Panc1 (cell line): ENCODE data around the gene TNIP2. TPM values are rescaled to one million over a fixed set of nuclear protein-coding genes. Genes with fewer than 3 reads are reported as not detected.

Experiments used
- ATAC-seq: fragments of 200-7000 bp; cut with Tn5 transposase; 2 replicates; pipeline ENCODE4 v1.9.1; 2020; ENCODE audit warnings: mild to moderate bottlenecking, moderate library complexity
- BruUV-seq: library from RNA; stranded (reverse); fragments of 400-500 nt; replicated peaks from 2 replicates; lab custom pipeline; 2021; lab: Mats Ljungman, UMichigan
- CTCF ChIA-PET: fragments of 300-600 bp; sonication (Branson Sonifier 250); formaldehyde crosslinking; loops from one replicate; lab custom pipeline; 2022; ENCODE audit warnings: antibody characterized with exemption; lab: Charles Lee
- POLR2A ChIA-PET: fragments of 300-600 bp; sonication (Branson Sonifier 250); formaldehyde crosslinking; loops from one replicate; lab custom pipeline; 2022; ENCODE audit warnings: antibody characterized with exemption; lab: Charles Lee
- DNase-seq: peaks from one replicate; pipeline ENCODE4 v3.0.0-alpha.2; 2010; ENCODE audit warnings: low read depth, low spot score
- H3K27ac ChIP-seq: 2 replicates; pipeline ENCODE4 v1.5.1; 2011; ENCODE audit warnings: mild to moderate bottlenecking, low read length, inconsistent platforms
- H3K27me3 ChIP-seq: fragments of 200-500 bp; sonication (Bioruptor generic); 2 replicates; pipeline ENCODE4 v1.6.0; 2014; ENCODE audit warnings: low read length, inconsistent platforms; ENCODE audit not compliant: control insufficient read depth, insufficient read depth
- H3K36me3 ChIP-seq: fragments of 200-500 bp; sonication (Bioruptor generic); 2 replicates; pipeline ENCODE4 v1.5.1; 2014; ENCODE audit warnings: inconsistent platforms, mild to moderate bottlenecking, low read length, moderate library complexity; ENCODE audit not compliant: control insufficient read depth, insufficient read depth
- H3K4me1 ChIP-seq: 2 replicates; pipeline ENCODE4 v1.5.1; 2011; ENCODE audit warnings: inconsistent platforms, mild to moderate bottlenecking, low read length, moderate library complexity; ENCODE audit not compliant: control insufficient read depth, insufficient read depth
- H3K4me3 ChIP-seq, 2 experiments: 2 replicates each; pipeline ENCODE4 v1.5.1; 2011 to 2012; ENCODE audit warnings: low read depth in 2 of 2, low read length in 2 of 2, mild to moderate bottlenecking in 2 of 2, inconsistent platforms in 1 of 2, moderate library complexity in 1 of 2
- H3K9me3 ChIP-seq: fragments of 200-500 bp; sonication (Bioruptor generic); 2 replicates; pipeline ENCODE4 v1.5.1; 2014; ENCODE audit warnings: low read depth, mild to moderate bottlenecking, inconsistent platforms, low read length, moderate library complexity; ENCODE audit not compliant: control insufficient read depth, insufficient read depth
- CTCF ChIP-seq: fragments of 450-650 bp; IDR thresholded peaks from 2 replicates; pipeline ENCODE4 v1.5.1; 2017; ENCODE audit warnings: mild to moderate bottlenecking
- POLR2AphosphoS5 ChIP-seq: IDR thresholded peaks from 2 replicates; pipeline ENCODE4 v1.6.1; 2012; ENCODE audit warnings: mild to moderate bottlenecking, low read depth, low read length, moderate library complexity
- REST ChIP-seq, 2 experiments: IDR thresholded peaks; 2 replicates each; pipeline ENCODE4 v1.6.1; 2011 to 2012; ENCODE audit warnings: low read depth in 2 of 2, control low read depth in 1 of 2, low read length in 1 of 2, mild to moderate bottlenecking in 1 of 2, moderate library complexity in 1 of 2; ENCODE audit not compliant: insufficient read depth in 1 of 2
- SIN3A ChIP-seq: IDR thresholded peaks from 2 replicates; pipeline ENCODE4 v1.6.1; 2012; ENCODE audit warnings: low read depth, mild to moderate bottlenecking, low read length, moderate library complexity, borderline replicate concordance; ENCODE audit not compliant: insufficient read depth
- TCF7L2 ChIP-seq: IDR thresholded peaks from 2 replicates; pipeline ENCODE4 v1.6.1; 2011; ENCODE audit warnings: mild to moderate bottlenecking, low read depth, low read length, inconsistent platforms
- in situ Hi-C: cut with HindIII; loops from 2 replicates; pipeline ENCODE4 v1.10.0; 2016; ENCODE audit warnings: low sequenced_read_pairs, low pct_unique_long_range_greater_than_20kb
- intact Hi-C: fragments of 100-400 bp; cut with micrococcal nuclease; formaldehyde crosslinking; loops from one replicate; pipeline ENCODE4 v1.10.0; 2022; ENCODE audit not compliant: unreplicated experiment
- total RNA-seq: library from RNA; stranded (reverse); gene quantifications from one replicate; pipeline ENCODE4 v1.2.1, GENCODE V29; 2021; ENCODE audit not compliant: unreplicated experiment

The TNIP2 gene
- total RNA-seq, 1 experiment from 2014 or later: 60.3 TPM

GRCh38 chr4:2721586-2721985, 34.5 kb downstream of the TNIP2 start:
- H3K27ac ChIP-seq: no peak overlapping the region

GRCh38 chr4:2716236-2716635, 39.9 kb downstream of the TNIP2 start:
- Histone ChIP-seq H3K36me3 (no peaks in the 10 kb centered on the region; the same call in 1 of the 2 replicates), H3K4me3 (no peak overlapping the region), H3K4me1 (no peaks in the 10 kb centered on the region), H3K27me3 (no peaks in the 10 kb centered on the region), H3K9me3 (no peaks in the 10 kb centered on the region), H3K27ac (no peak overlapping the region)
- intact Hi-C loops: no loop called here
- TF ChIP-seq SIN3A: no peak
- TF ChIP-seq POLR2AphosphoS5: no peak
- no peak for TF ChIP-seq TCF7L2
- in situ Hi-C loops: no loop called here
- DNase-seq: no peak
- no TSS peak for BruUV-seq
- ChIA-PET POLR2A (no interaction called here), CTCF (no interaction called here)
- no peak for ATAC-seq

More at GRCh38 chr4:2721586-2721985, 34.5 kb downstream of the TNIP2 start:
- ChIA-PET POLR2A (no interaction called here), CTCF (no interaction called here)
- in situ Hi-C loops: no loop called here
- DNase-seq (no peak), ATAC-seq (peak; percentile 34; the same call in 1 of the 2 replicates)
- BruUV-seq: no TSS peak
- H3K4me1 ChIP-seq: no peaks in the 10 kb centered on the region
- no peaks in the 10 kb centered on the region; the same call in 1 of the 2 replicates for H3K36me3 ChIP-seq
- intact Hi-C loops: no loop called here
- no peaks in the 10 kb centered on the region for H3K9me3 ChIP-seq
- no peak overlapping the region for H3K4me3 ChIP-seq
- H3K27me3 ChIP-seq: no peaks in the 10 kb centered on the region
- TF ChIP-seq TCF7L2: no peak
- TF ChIP-seq CTCF: no peak
- no peak for TF ChIP-seq REST (IDR thresholded peaks at IDR 0.05; ENCODE audit: insufficient read depth in 1 of 2, low read depth in 2 of 2, low read length in 1 of 2)
- no peak for TF ChIP-seq POLR2AphosphoS5
- no peak for TF ChIP-seq SIN3A

- ChIA-PET CTCF (no interaction called here), POLR2A (no interaction called here)
- Histone ChIP-seq H3K27me3 (no peaks in the 10 kb centered on the region), H3K4me3 (no peak overlapping the region), H3K36me3 (no peaks in the 10 kb centered on the region), H3K4me1 (no peaks in the 10 kb centered on the region), H3K27ac (no peak overlapping the region), H3K9me3 (no peaks in the 10 kb centered on the region)
- TF ChIP-seq SIN3A (no peak), CTCF (no peak), POLR2AphosphoS5 (no peak), TCF7L2 (no peak), REST (IDR thresholded peaks at IDR 0.05; ENCODE audit: insufficient read depth in 1 of 2, low read depth in 2 of 2, low read length in 1 of 2) (no peak)
- no TSS peak for BruUV-seq
- ATAC-seq (no peak), DNase-seq (no peak)
- in situ Hi-C loops (no loop called here), intact Hi-C loops (no loop called here)
Observed at GRCh38 chr4:2715426-2715825, 40.7 kb downstream of the TNIP2 start.
